HepG2 (cell line): Measurements from ENCODE around the gene TAF9B. TPM values are rescaled to one million over a fixed set of nuclear protein-coding genes. Genes with fewer than 3 reads are reported as not detected.

ENCODE experiments used
- ATAC-seq: fragments of 200-7000 bp; cut with Tn5 transposase; 3 replicates; pipeline ENCODE4 v1.9.1; 2020; ENCODE audit warnings: mild to moderate bottlenecking, moderate library complexity
- Bru-seq: library from RNA; stranded (reverse); fragments of 400-500 nt; gene quantifications from one replicate; lab custom pipeline; 2021; lab: Mats Ljungman, UMichigan
- BruChase-seq, 2 experiments: library from RNA; stranded (reverse); fragments of 400-500 nt; gene quantifications; one replicate each; lab custom pipeline; 2021; lab: Mats Ljungman, UMichigan
- BruUV-seq: library from RNA; stranded (reverse); fragments of 400-500 nt; replicated peaks from 2 replicates; lab custom pipeline; 2021; lab: Mats Ljungman, UMichigan
- CTCF ChIA-PET: fragments of 300-600 bp; formaldehyde crosslinking; extraction: SDS; loops from one replicate; lab custom pipeline; 2021; ENCODE audit warnings: low total read pairs, inconsistent platforms, low intra/inter-chr PET ratio; lab: Yijun Ruan, JAX
- POLR2A ChIA-PET: fragments of 350-600 bp; sonication (Branson Sonifier 250); formaldehyde crosslinking; loops from one replicate; lab custom pipeline; 2020; ENCODE audit warnings: antibody characterized with exemption, inconsistent platforms; lab: Yijun Ruan, JAX
- DNase-seq: peaks from one replicate; pipeline ENCODE4 v3.0.0-alpha.2; 2015; ENCODE audit warnings: low spot score
- FAIRE-seq: peaks from 3 replicates; lab custom pipeline; 2011; peaks lifted over from hg19 to GRCh38; lab: Jason Lieb, UNC
- H2AFZ ChIP-seq: one replicate; pipeline ENCODE4 v1.6.1; 2011; ENCODE audit warnings: low read length, inconsistent platforms
- H3K27ac ChIP-seq: fragments of 300-600 bp; 3 replicates; pipeline ENCODE4 v1.8.0; 2011; ENCODE audit warnings: mixed run types, mild to moderate bottlenecking, mixed read lengths, low read length, inconsistent platforms; ENCODE audit not compliant: insufficient read depth; ENCODE audit errors: extremely low read length
- H3K27me3 ChIP-seq, 2 experiments: fragments of 200-600 bp in 1 of 2; 2 replicates in 1 of 2; 3 replicates in 1 of 2; pipeline versions ENCODE4 v1.6.0 to v1.8.0; 2011; ENCODE audit warnings: low read length in 2 of 2, mild to moderate bottlenecking in 2 of 2, moderate library complexity in 2 of 2, inconsistent platforms in 1 of 2; ENCODE audit not compliant: insufficient read depth in 2 of 2, control insufficient read depth in 1 of 2
- H3K36me3 ChIP-seq, 2 experiments: fragments of 200-600 bp in 1 of 2; replicated peaks in 1 of 2; 2 replicates in 1 of 2; 3 replicates in 1 of 2; pipeline versions ENCODE4 v1.5.1 to v1.8.0; 2011; ENCODE audit warnings: low read length in 2 of 2, inconsistent platforms in 1 of 2; ENCODE audit not compliant: insufficient read depth in 2 of 2, control insufficient read depth in 1 of 2
- H3K4me1 ChIP-seq: 2 replicates; pipeline ENCODE4 v1.5.1; 2012; ENCODE audit warnings: low read length, inconsistent platforms; ENCODE audit not compliant: insufficient read depth
- H3K4me2 ChIP-seq: 2 replicates; pipeline ENCODE4 v1.6.0; 2011; ENCODE audit warnings: low read depth, low read length, inconsistent platforms
- H3K4me3 ChIP-seq, 3 experiments: fragments of 200-600 bp in 1 of 3; sonication (generic), shearing (Covaris generic) in 1 of 3; replicated peaks in 1 of 3; 2 replicates each; pipeline ENCODE4 v1.5.1; 2011 to 2016; ENCODE audit warnings: low read length in 3 of 3, inconsistent platforms in 2 of 3, low read depth in 2 of 3, mild to moderate bottlenecking in 2 of 3, control low read depth in 1 of 3, mixed read lengths in 1 of 3; ENCODE audit not compliant: insufficient read depth in 1 of 3
- H3K79me2 ChIP-seq: one replicate; pipeline ENCODE4 v1.6.1; 2011; ENCODE audit warnings: low read length, inconsistent platforms; ENCODE audit not compliant: insufficient read depth
- H3K9ac ChIP-seq: 2 replicates; pipeline ENCODE4 v1.6.0; 2011; ENCODE audit warnings: mild to moderate bottlenecking, low read depth, low read length, inconsistent platforms; ENCODE audit not compliant: insufficient read depth
- H3K9me3 ChIP-seq: 2 replicates; pipeline ENCODE4 v1.5.1; 2012; ENCODE audit warnings: mild to moderate bottlenecking, low read length
- H4K20me1 ChIP-seq: 2 replicates; pipeline ENCODE4 v1.6.0; 2011; ENCODE audit warnings: inconsistent platforms, mild to moderate bottlenecking, low read length, moderate library complexity; ENCODE audit not compliant: insufficient read depth
- GZF1 ChIP-seq: sonication (generic); formaldehyde crosslinking; IDR thresholded peaks from 2 replicates; pipeline ENCODE4 v1.5.1; 2020; ENCODE audit warnings: mild to moderate bottlenecking, missing genetic modification reagents
- MZF1 ChIP-seq: sonication (generic); formaldehyde crosslinking; IDR thresholded peaks from 2 replicates; pipeline ENCODE4 v1.8.1; 2023; ENCODE audit warnings: mild to moderate bottlenecking, missing genetic modification reagents, borderline replicate concordance
- NCOA1 ChIP-seq: sonication (generic); formaldehyde crosslinking; IDR thresholded peaks from 2 replicates; pipeline ENCODE4 v1.9.0; 2021; ENCODE audit warnings: missing genetic modification reagents
- RFX3 ChIP-seq: IDR thresholded peaks from 2 replicates; pipeline ENCODE4 v1.6.1; 2016; ENCODE audit warnings: missing biosample characterization, missing genetic modification reagents
- TARDBP ChIP-seq: sonication (generic); formaldehyde crosslinking; IDR thresholded peaks from 2 replicates; pipeline ENCODE4 v1.8.0; 2022; ENCODE audit warnings: mild to moderate bottlenecking, missing genetic modification reagents
- TRIM24 ChIP-seq: sonication (generic); formaldehyde crosslinking; IDR thresholded peaks from 2 replicates; pipeline ENCODE4 v1.8.0; 2022; ENCODE audit warnings: mild to moderate bottlenecking, missing genetic modification reagents
- YY1 ChIP-seq: IDR thresholded peaks from 2 replicates; pipeline ENCODE4 v1.6.1; 2011; ENCODE audit warnings: low read length, low read depth, moderate library complexity, mild to moderate bottlenecking; ENCODE audit not compliant: insufficient read depth, insufficient replicate concordance
- ZNF256 ChIP-seq: sonication (generic); formaldehyde crosslinking; conservative IDR thresholded peaks from 2 replicates; pipeline ENCODE4 v1.4.0; 2020; ENCODE audit warnings: missing genetic modification reagents
- ZNF274 ChIP-seq: sonication (generic); formaldehyde crosslinking; IDR thresholded peaks from 2 replicates; pipeline ENCODE4 v1.5.1; 2020; ENCODE audit warnings: mild to moderate bottlenecking, missing genetic modification reagents
- ZNF354B ChIP-seq: sonication (generic); formaldehyde crosslinking; IDR thresholded peaks from 2 replicates; pipeline ENCODE4 v1.8.0; 2022; ENCODE audit warnings: mild to moderate bottlenecking, missing genetic modification reagents
- ZNF430 ChIP-seq: sonication (generic); formaldehyde crosslinking; IDR thresholded peaks from 2 replicates; pipeline ENCODE4 v1.9.0; 2021; ENCODE audit warnings: mild to moderate bottlenecking, missing genetic modification reagents
- ZNF652 ChIP-seq: IDR thresholded peaks from 2 replicates; pipeline ENCODE4 v1.6.1; 2016; ENCODE audit warnings: low read depth, borderline replicate concordance
- ZNF781 ChIP-seq: sonication (generic); formaldehyde crosslinking; IDR thresholded peaks from 2 replicates; pipeline ENCODE4 v1.5.1; 2020; ENCODE audit warnings: borderline replicate concordance, mild to moderate bottlenecking, missing genetic modification reagents; ENCODE audit errors: not compliant biosample characterization
- WGBS: methylation state at CpG from one replicate; pipeline ENCODE4 v1.1.6; 2017; ENCODE audit warnings: low lambda C conversion rate; 5-methylcytosine and 5-hydroxymethylcytosine counted together
- in situ Hi-C: cut with HindIII; loops from 2 replicates; pipeline ENCODE4 v1.10.0; 2017; ENCODE audit warnings: low pct_unique_long_range_greater_than_20kb; ENCODE audit not compliant: extremely low pct_ligation_motif_present
- intact Hi-C: fragments of 100-400 bp; cut with micrococcal nuclease; formaldehyde crosslinking; loops from one replicate; pipeline ENCODE4 v1.10.0; 2022; ENCODE audit not compliant: unreplicated experiment
- long read RNA-seq, 2 experiments: library from RNA in 1 of 2; library from polyadenylated mRNA in 1 of 2; stranded (forward) in 1 of 2; unstranded in 1 of 2; transcript quantifications; one replicate each; pipeline ENCODE4 v2.0.0, GENCODE V29; 2019 to 2022
- polyA minus RNA-seq, 3 experiments: library from RNA; depleted of rRNA, polyadenylated mRNA; stranded (reverse); fragments of >200 nt; gene quantifications; 2 replicates each; pipeline ENCODE4 v1.2.3, GENCODE V29; 2011; ENCODE audit warnings: low replicate concordance in 1 of 3
- polyA plus RNA-seq, 8 experiments: library from polyadenylated mRNA; depleted of rRNA in 3 of 8; stranded (reverse) in 7 of 8; unstranded in 1 of 8; fragments of >200 nt; fragmentation: Illumina TruSeq in 4 of 8; extraction: Trizol in 4 of 8; gene quantifications; 2 replicates each; pipeline versions ENCODE4 v1.2.1 to v1.2.3, GENCODE V29; 2011 to 2016; ENCODE audit warnings: low read depth in 4 of 8, missing spikeins in 1 of 8, mixed read lengths in 1 of 8; ENCODE audit not compliant: insufficient read depth in 1 of 8
- total RNA-seq, 5 experiments: library from RNA; depleted of rRNA; stranded (reverse); fragments of >200 nt; fragmentation: Illumina TruSeq; extraction: Trizol; gene quantifications; 2 replicates each; pipeline ENCODE4 v1.2.3, GENCODE V29; 2016; ENCODE audit warnings: low read depth in 1 of 5
- TF ChIP-seq, protein P1 (sequence below): IDR thresholded peaks from 2 replicates; pipeline ENCODE4 v1.6.1; 2016; ENCODE audit warnings: missing compliant biosample characterization, missing genetic modification reagents, borderline replicate concordance
- TF ChIP-seq, protein P2 (sequence below): sonication (generic); formaldehyde crosslinking; IDR thresholded peaks from 2 replicates; pipeline ENCODE4 v1.5.1; 2020; ENCODE audit warnings: mild to moderate bottlenecking, missing genetic modification reagents, moderate library complexity

Gene TAF9B
- total RNA-seq (2016; rRNA removed; fragmentation: Illumina TruSeq; extraction: Trizol) (15.2 and 25.1 TPM in 2 replicates), polyA plus RNA-seq (2011; rRNA removed) (5.3 and 10.8 TPM in 2 replicates), polyA minus RNA-seq (2011; rRNA and poly(A)+ RNA removed; ENCODE audit: low replicate concordance) (4.4 and 25.9 TPM in 2 replicates), Bru-seq, nascent RNA (percentile 59 among the genes with signal in this experiment), BruChase-seq, experiment 1, labeled RNA remaining after a 6-hour chase (percentile 81 among the genes with signal in this experiment), BruChase-seq, experiment 2, labeled RNA remaining after a 2-hour chase (percentile 66 among the genes with signal in this experiment)
- total RNA-seq (2016; cell fraction: cytosol; rRNA removed; fragmentation: Illumina TruSeq; extraction: Trizol; ENCODE audit: low read depth), result 2.0 and 2.2 TPM in 2 replicates
- 15.4 and 26.1 TPM in 2 replicates for total RNA-seq (2016; cell fraction: insoluble cytoplasmic fraction; rRNA removed; fragmentation: Illumina TruSeq; extraction: Trizol)
- total RNA-seq (2016; cell fraction: membrane; rRNA removed; fragmentation: Illumina TruSeq; extraction: Trizol), result 8.9 and 10.4 TPM in 2 replicates
- 8.0 and 9.0 TPM in 2 replicates for total RNA-seq (2016; cell fraction: nucleus; rRNA removed; fragmentation: Illumina TruSeq; extraction: Trizol)
- polyA plus RNA-seq (2011; cell fraction: cytosol; rRNA removed), result 5.0 and 5.9 TPM in 2 replicates
- polyA plus RNA-seq (2011; cell fraction: nucleus; rRNA removed), result 1.5 and 1.8 TPM in 2 replicates
- 8.5 and 12.2 TPM in 2 replicates for polyA plus RNA-seq (2012)
- 2.8 and 3.0 TPM in 2 replicates for polyA plus RNA-seq (2016; cell fraction: cytosol; fragmentation: Illumina TruSeq; extraction: Trizol; ENCODE audit: low read depth)
- 36.6 and 41.8 TPM in 2 replicates for polyA plus RNA-seq (2016; cell fraction: insoluble cytoplasmic fraction; fragmentation: Illumina TruSeq; extraction: Trizol; ENCODE audit: low read depth)
- polyA plus RNA-seq (2016; cell fraction: membrane; fragmentation: Illumina TruSeq; extraction: Trizol; ENCODE audit: low read depth), result 10.7 and 11.1 TPM in 2 replicates
- 10.7 and 12.0 TPM in 2 replicates for polyA plus RNA-seq (2016; cell fraction: nucleus; fragmentation: Illumina TruSeq; extraction: Trizol; ENCODE audit: insufficient read depth, low read depth)
- 5.2 and 6.2 TPM in 2 replicates for polyA minus RNA-seq (2011; cell fraction: cytosol; rRNA and poly(A)+ RNA removed)
- polyA minus RNA-seq (2011; cell fraction: nucleus; rRNA and poly(A)+ RNA removed), result 4.0 and 4.7 TPM in 2 replicates
- long read RNA-seq, experiment 1, transcript TAF9B-201 (7 exons, 2,713 nt), result major isoform, 34 of 36 reads
- long read RNA-seq, experiment 1, partial matches to known transcripts, result 0 of 36 reads
- long read RNA-seq, experiment 1, other reads (novel, unspliced or antisense), result 2 of 36 reads
- long read RNA-seq, experiment 2, partial matches to known transcripts, result 0 of 13 reads
- long read RNA-seq, experiment 2, other reads (novel, unspliced or antisense), result 12 of 13 reads

GRCh38 chrX:78139160-78140123 lies at the start of gene TAF9B:
Gene TAF9B, minus strand, starts transcription at chrX:78139650. Its CDS starts 39 bp downstream, at chrX:78139611.
- intact Hi-C loops, result no loop called here
- POLR2A ChIA-PET, result interaction anchor here (0.6 to 1.3 kb wide), 4 partner anchors 9 to 240 kb away, joined by 3 to 7 read pairs (median 4); partner anchors contain the start of genes COX7B and PGK1
- TF ChIP-seq GZF1 (no peak), YY1 (peak; percentile 90), TARDBP (CRISPR knock-in tag) (peak; percentile 61; the same call in 1 of the 2 replicates), ZNF652 (CRISPR knock-in tag) (no peak), ZNF430 (CRISPR knock-in tag) (peak; percentile 76; the same call in 1 of the 2 replicates), MZF1 (no peak), RFX3 (no peak), ZNF274 (CRISPR knock-in tag) (peak; percentile 37; the same call in 1 of the 2 replicates), TRIM24 (no peak), ZNF256 (CRISPR knock-in tag) (no peak), ZNF781 (CRISPR knock-in tag) (no peak), NCOA1 (CRISPR knock-in tag) (no peak), ZNF354B (no peak)
- TF ChIP-seq, protein P1, sequence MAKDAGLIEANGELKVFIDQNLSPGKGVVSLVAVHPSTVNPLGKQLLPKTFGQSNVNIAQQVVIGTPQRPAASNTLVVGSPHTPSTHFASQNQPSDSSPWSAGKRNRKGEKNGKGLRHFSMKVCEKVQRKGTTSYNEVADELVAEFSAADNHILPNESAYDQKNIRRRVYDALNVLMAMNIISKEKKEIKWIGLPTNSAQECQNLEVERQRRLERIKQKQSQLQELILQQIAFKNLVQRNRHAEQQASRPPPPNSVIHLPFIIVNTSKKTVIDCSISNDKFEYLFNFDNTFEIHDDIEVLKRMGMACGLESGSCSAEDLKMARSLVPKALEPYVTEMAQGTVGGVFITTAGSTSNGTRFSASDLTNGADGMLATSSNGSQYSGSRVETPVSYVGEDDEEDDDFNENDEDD, result peak; percentile 36; the same call in 1 of the 2 replicates
- TF ChIP-seq, protein P2, sequence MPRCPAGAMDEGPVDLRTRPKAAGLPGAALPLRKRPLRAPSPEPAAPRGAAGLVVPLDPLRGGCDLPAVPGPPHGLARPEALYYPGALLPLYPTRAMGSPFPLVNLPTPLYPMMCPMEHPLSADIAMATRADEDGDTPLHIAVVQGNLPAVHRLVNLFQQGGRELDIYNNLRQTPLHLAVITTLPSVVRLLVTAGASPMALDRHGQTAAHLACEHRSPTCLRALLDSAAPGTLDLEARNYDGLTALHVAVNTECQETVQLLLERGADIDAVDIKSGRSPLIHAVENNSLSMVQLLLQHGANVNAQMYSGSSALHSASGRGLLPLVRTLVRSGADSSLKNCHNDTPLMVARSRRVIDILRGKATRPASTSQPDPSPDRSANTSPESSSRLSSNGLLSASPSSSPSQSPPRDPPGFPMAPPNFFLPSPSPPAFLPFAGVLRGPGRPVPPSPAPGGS (CRISPR knock-in tag), result peak; percentile 17; the same call in 1 of the 2 replicates

More at GRCh38 chrX:78139160-78140123, at the start of gene TAF9B:
- H4K20me1 ChIP-seq, result no peaks in the 10 kb centered on the region
- H3K79me2 ChIP-seq, result no peaks in the 10 kb centered on the region
- CTCF ChIA-PET, result no interaction called here
- H3K9me3 ChIP-seq, result no peaks in the 10 kb centered on the region
- H3K9ac ChIP-seq, result peak within 1 kb of the TSS; percentile 56
- TSS peak; percentile 68 for BruUV-seq
- WGBS, result 0% methylated on average over 2 of the region's 59 CpGs
- H2AFZ ChIP-seq, result no peak within 1 kb of the TSS
- no peaks in the 10 kb centered on the region for H3K27me3 ChIP-seq
- peak within 1 kb of the TSS; percentile 75 for H3K4me2 ChIP-seq
- ATAC-seq (peak; percentile 91), DNase-seq (peak; percentile 71), FAIRE-seq (peak; percentile 62)
- in situ Hi-C loops, result no loop called here
- no peaks in the 10 kb centered on the region for H3K36me3 ChIP-seq
- H3K4me1 ChIP-seq, result no peaks in the 10 kb centered on the region
- H3K27ac ChIP-seq, result peak within 1 kb of the TSS; percentile 24
- peak within 1 kb of the TSS; percentile 67 to 80 (median 72); a peak in 5 of 6 replicates for H3K4me3 ChIP-seq
